GM21367 (cell line): ENCODE results near the gene UCK2.

Source experiments
- ATAC-seq: cut with Tn5 transposase; IDR thresholded peaks from one replicate; pipeline ENCODE4 v1.9.1; 2021; ENCODE audit not compliant: unreplicated experiment

Gene UCK2

GRCh38 chr1:165854101-165854845, 26.9 kb downstream of the UCK2 start:
- ATAC-seq, result no peak

GRCh38 chr1:165855010-165855838, 27.8 kb downstream of the UCK2 start:
- ATAC-seq, result no peak

GRCh38 chr1:165856021-165856420, 28.6 kb downstream of the UCK2 start:
- no peak for ATAC-seq

- ATAC-seq, result no peak
Observed at GRCh38 chr1:165856606-165857005, 29.2 kb downstream of the UCK2 start.

GRCh38 chr1:165857046-165857801, 29.8 kb downstream of the UCK2 start:
- peak; percentile 54 for ATAC-seq

GRCh38 chr1:165858364-165858823, 31.0 kb downstream of the UCK2 start:
- ATAC-seq, result no peak

- ATAC-seq, result no peak
Observed at GRCh38 chr1:165858967-165859845, 31.8 kb downstream of the UCK2 start.

GRCh38 chr1:165860065-165860464, 32.7 kb downstream of the UCK2 start:
- no peak for ATAC-seq

GRCh38 chr1:165861911-165862310, 34.5 kb downstream of the UCK2 start:
- no peak for ATAC-seq

GRCh38 chr1:165862448-165862847, 35.0 kb downstream of the UCK2 start:
- peak; percentile 60 for ATAC-seq

GRCh38 chr1:165863346-165863745, 35.9 kb downstream of the UCK2 start:
- no peak for ATAC-seq

- ATAC-seq, result no peak
Observed at GRCh38 chr1:165865633-165866340, 38.4 kb downstream of the UCK2 start.

- ATAC-seq, result no peak
Observed at GRCh38 chr1:165869343-165869742, 41.9 kb downstream of the UCK2 start.

- peak; percentile 73 for ATAC-seq
Observed at GRCh38 chr1:165871311-165872067, 44.1 kb downstream of the UCK2 start.

GRCh38 chr1:165873481-165873880, 46.1 kb downstream of the UCK2 start:
- ATAC-seq, result no peak

GRCh38 chr1:165874643-165875042, 47.2 kb downstream of the UCK2 start:
- no peak for ATAC-seq

- ATAC-seq, result no peak
Observed at GRCh38 chr1:165875171-165875570, 47.8 kb downstream of the UCK2 start.

GRCh38 chr1:165875604-165876003, 48.2 kb downstream of the UCK2 start:
- ATAC-seq, result no peak

- ATAC-seq, result no peak
Observed at GRCh38 chr1:165876121-165876520, 48.7 kb downstream of the UCK2 start.
